Muscle layer of duodenum (tissue), 2 donors: Measurements from ENCODE around the gene PRDM8.
"Not testable (repeated sequence)": the region's sequence is repeated elsewhere in the genome, so short reads cannot be mapped to it uniquely, and the experiment has no call there.

Source experiments
- H3K27ac ChIP-seq: one replicate; pipeline ENCODE4 v1.7.0; 2013; ENCODE audit warnings: mild to moderate bottlenecking, low read length
- H3K27me3 ChIP-seq: one replicate; pipeline ENCODE4 v1.7.0; 2013; ENCODE audit warnings: low read depth, mild to moderate bottlenecking, control low read depth, low read length
- H3K36me3 ChIP-seq, 2 donors: one replicate each; pipeline ENCODE4 v1.7.0; 2013; ENCODE audit warnings: low read length in 2 of 2, control low read depth in 1 of 2, mild to moderate bottlenecking in 1 of 2; ENCODE audit not compliant: insufficient read depth in 2 of 2, control insufficient read depth in 1 of 2
- H3K4me1 ChIP-seq, 2 donors: one replicate each; pipeline ENCODE4 v1.7.0; 2013; ENCODE audit warnings: low read length in 2 of 2, mild to moderate bottlenecking in 2 of 2, control low read depth in 1 of 2, moderate library complexity in 1 of 2; ENCODE audit not compliant: insufficient read depth in 2 of 2, control insufficient read depth in 1 of 2
- H3K4me3 ChIP-seq, 2 donors: one replicate each; pipeline ENCODE4 v1.7.0; 2013; ENCODE audit warnings: low read length in 2 of 2, low read depth in 1 of 2, mild to moderate bottlenecking in 1 of 2
- H3K9me3 ChIP-seq, 2 donors: one replicate each; pipeline ENCODE4 v1.7.0; 2013; ENCODE audit warnings: low read length in 2 of 2, control low read depth in 1 of 2, mild to moderate bottlenecking in 1 of 2; ENCODE audit not compliant: control insufficient read depth in 1 of 2
- donor health status: healthy.

Gene PRDM8

DNA sequence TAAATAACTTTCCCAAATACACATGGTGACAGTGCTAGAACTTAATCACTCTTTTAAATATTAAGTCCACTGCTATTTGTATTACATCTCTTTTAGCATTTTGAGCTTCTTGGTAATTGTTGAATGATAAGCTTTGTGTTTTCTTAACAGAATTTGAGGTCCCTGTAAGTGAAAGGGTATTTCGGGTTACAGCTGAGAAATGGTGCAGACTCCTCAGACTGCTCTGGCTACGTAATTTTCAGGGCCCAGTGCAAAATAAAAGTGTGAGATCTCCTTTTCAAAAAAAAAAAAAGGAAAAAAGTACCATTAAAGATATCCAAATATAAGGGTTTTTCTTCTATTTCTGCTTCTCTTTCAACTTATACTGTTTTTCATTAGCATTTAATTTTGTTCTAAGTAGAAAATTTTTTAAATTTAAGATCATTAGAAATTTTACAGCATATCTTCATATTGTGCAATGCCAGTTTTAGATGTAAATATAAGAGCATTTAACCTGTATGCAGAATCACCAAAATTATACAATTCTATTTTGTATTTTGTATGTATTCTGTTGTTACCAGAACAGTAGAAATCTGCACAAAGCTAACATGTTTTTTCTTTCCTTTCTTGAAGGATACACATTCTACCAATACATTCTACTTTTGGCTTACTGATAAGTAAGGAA is 35.5 kb downstream of the PRDM8 start:
- H3K27ac ChIP-seq = no peak overlapping the region
- H3K9me3 ChIP-seq = no peaks in the 10 kb centered on the region

GRCh38 chr4:80233390-80233789 is 36.1 kb downstream of the PRDM8 start:
- H3K4me1 ChIP-seq = no peaks in the 10 kb centered on the region
- H3K9me3 ChIP-seq = no peaks in the 10 kb centered on the region
- H3K27me3 ChIP-seq = no peaks in the 10 kb centered on the region
- H3K36me3 ChIP-seq = no peaks in the 10 kb centered on the region
- no peak overlapping the region for H3K27ac ChIP-seq
- H3K4me3 ChIP-seq = no peak overlapping the region

More for the DNA sequence above, 35.5 kb downstream of the PRDM8 start:
- Histone ChIP-seq H3K4me1 (no peaks in the 10 kb centered on the region), H3K27me3 (no peaks in the 10 kb centered on the region), H3K36me3 (no peaks in the 10 kb centered on the region), H3K4me3 (no peak overlapping the region)

DNA sequence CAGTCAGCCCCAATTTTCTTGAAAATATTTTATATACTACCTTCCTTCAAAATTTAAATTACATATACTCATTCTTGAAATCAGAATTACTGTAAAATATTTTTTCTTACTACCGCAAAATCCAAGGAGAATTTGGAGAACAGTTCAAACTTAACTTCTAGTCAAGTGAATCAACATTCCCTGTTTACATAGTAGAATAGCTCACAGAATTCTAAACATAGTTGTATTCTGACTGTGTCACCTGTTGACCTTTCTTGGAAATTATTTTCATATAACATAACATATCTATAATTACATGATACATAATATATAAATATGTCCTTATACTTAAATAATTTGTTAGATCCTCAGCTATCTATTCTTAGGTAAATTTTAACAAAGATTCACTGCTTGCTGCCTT is 38.1 kb downstream of the PRDM8 start:
- H3K36me3 ChIP-seq = no peaks in the 10 kb centered on the region
- H3K27ac ChIP-seq = no peak overlapping the region
- no peaks in the 10 kb centered on the region for H3K9me3 ChIP-seq
- H3K27me3 ChIP-seq = no peaks in the 10 kb centered on the region
- H3K4me3 ChIP-seq = no peak overlapping the region
- no peaks in the 10 kb centered on the region for H3K4me1 ChIP-seq

DNA sequence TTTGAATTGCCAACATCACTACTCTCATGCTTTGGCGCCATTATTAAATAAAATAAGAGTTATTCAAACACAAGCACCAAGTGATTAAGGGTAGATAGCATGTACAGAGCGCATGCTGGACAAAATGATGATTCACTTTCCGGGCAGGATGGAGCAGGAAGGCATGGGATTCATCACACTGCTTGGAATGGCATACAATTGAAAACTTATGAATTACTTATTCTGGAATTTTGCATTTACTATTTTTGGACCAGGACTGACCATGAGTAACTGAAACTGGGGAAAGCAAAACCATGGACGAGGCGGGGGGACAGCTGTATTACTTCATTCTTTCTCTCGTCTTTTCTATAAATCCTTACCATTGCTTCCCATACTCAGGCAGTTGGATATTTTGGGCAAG is 40.7 kb downstream of the PRDM8 start:
- Histone ChIP-seq H3K4me3 (no peak overlapping the region), H3K27ac (no peak overlapping the region), H3K4me1 (no peaks in the 10 kb centered on the region)

DNA sequence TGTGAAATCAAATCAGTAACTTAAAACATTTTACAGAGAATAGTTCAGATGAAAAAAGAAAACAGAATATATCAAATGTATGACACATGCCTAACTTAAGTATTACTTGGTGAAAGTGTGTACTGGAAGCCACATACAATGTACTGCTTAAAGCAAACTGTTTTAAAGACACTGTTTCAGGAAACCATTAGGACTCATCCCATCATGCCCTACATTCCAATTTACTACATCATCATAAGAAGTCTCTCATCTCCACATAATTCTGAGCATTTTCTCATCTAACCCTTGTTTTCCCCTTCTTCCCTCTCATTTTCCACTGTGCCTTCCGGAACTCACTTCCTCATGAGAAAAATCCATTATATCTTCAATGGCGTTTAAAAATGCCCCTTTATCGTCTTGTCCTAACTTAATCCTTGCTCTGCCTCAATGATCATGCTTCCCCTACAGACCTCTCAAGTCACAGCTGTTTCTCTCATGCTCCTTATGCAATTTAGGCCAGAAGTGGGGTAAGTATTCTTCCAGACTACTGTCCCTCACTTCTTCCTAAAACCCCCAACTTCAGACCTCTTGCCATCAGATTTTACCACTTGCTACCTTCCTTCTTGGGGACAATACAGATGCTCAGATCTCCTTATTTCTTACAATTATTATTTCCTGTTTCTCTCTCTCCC is 42.3 kb downstream of the PRDM8 start:
- H3K9me3 ChIP-seq = no peaks in the 10 kb centered on the region
- no peaks in the 10 kb centered on the region for H3K36me3 ChIP-seq
- H3K27me3 ChIP-seq = no peaks in the 10 kb centered on the region
- no peaks in the 10 kb centered on the region for H3K4me1 ChIP-seq
- H3K27ac ChIP-seq = no peak overlapping the region
- H3K4me3 ChIP-seq = no peak overlapping the region

More for the DNA sequence above, 40.7 kb downstream of the PRDM8 start:
- no peaks in the 10 kb centered on the region for H3K9me3 ChIP-seq
- H3K36me3 ChIP-seq = no peaks in the 10 kb centered on the region
- no peaks in the 10 kb centered on the region for H3K27me3 ChIP-seq

- no peaks in the 10 kb centered on the region for H3K4me1 ChIP-seq
- H3K36me3 ChIP-seq = no peaks in the 10 kb centered on the region
- H3K4me3 ChIP-seq = no peak overlapping the region
- H3K9me3 ChIP-seq = no peaks in the 10 kb centered on the region
- no peaks in the 10 kb centered on the region for H3K27me3 ChIP-seq
- H3K27ac ChIP-seq = no peak overlapping the region
Measured at GRCh38 chr4:80240976-80241375, 43.7 kb downstream of the PRDM8 start.

DNA sequence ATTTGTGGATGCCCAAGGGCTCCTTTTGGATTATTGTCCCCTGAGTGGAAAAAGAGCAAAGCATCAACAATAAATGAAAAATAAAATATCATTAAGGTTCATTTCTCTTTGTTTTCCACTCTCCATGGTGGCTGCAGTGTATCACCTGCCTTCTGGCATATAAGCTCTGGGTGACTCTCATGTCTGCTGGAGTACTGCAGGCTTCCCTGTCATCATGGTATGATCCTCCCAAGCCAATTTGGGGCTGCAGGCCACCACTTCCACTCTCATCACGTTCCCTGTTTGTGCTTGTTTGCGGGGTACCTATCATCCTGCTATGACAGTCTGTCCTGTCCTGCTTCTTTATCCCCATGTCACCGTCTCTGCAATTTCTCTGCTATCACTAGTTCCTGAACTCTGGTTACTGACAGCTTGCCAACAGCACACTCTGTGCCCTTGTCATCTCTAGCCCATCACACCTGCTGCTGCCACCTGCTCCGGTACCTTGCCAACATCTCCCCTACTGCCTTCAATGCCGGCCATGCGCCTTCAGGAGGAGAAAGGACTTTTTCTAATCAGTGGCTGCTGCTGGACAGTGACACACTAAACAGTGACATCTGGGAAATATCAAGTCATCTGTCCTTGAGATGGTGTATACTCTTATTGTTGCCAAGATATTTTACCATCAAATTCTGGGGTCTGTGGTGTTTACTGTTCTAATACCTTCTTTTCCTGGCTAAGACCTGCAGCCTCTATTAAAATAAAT is 46.1 kb downstream of the PRDM8 start:
- H3K9me3 ChIP-seq = no peaks in the 10 kb centered on the region
- no peaks in the 10 kb centered on the region for H3K4me1 ChIP-seq
- no peak overlapping the region for H3K27ac ChIP-seq
- H3K4me3 ChIP-seq = no peak overlapping the region
- H3K36me3 ChIP-seq = no peaks in the 10 kb centered on the region
- H3K27me3 ChIP-seq = no peaks in the 10 kb centered on the region

- not testable (repeated sequence) for H3K4me1 ChIP-seq, H3K27me3 ChIP-seq, H3K36me3 ChIP-seq, H3K27ac ChIP-seq, H3K4me3 ChIP-seq, H3K9me3 ChIP-seq
Measured at GRCh38 chr4:80247484-80247883, 50.2 kb downstream of the PRDM8 start.

- H3K9me3 ChIP-seq = no peaks in the 10 kb centered on the region
- no peak overlapping the region for H3K4me3 ChIP-seq
- H3K27me3 ChIP-seq = no peaks in the 10 kb centered on the region
- H3K27ac ChIP-seq = no peak overlapping the region
- H3K4me1 ChIP-seq = no peaks in the 10 kb centered on the region
- no peaks in the 10 kb centered on the region for H3K36me3 ChIP-seq
Measured at GRCh38 chr4:80249144-80249543, 51.8 kb downstream of the PRDM8 start.

GRCh38 chr4:80252427-80252826 is 55.1 kb downstream of the PRDM8 start:
- Histone ChIP-seq H3K4me3 (no peak overlapping the region), H3K4me1 (no peaks in the 10 kb centered on the region), H3K27me3 (no peaks in the 10 kb centered on the region), H3K9me3 (no peaks in the 10 kb centered on the region), H3K36me3 (no peaks in the 10 kb centered on the region), H3K27ac (no peak overlapping the region)

DNA sequence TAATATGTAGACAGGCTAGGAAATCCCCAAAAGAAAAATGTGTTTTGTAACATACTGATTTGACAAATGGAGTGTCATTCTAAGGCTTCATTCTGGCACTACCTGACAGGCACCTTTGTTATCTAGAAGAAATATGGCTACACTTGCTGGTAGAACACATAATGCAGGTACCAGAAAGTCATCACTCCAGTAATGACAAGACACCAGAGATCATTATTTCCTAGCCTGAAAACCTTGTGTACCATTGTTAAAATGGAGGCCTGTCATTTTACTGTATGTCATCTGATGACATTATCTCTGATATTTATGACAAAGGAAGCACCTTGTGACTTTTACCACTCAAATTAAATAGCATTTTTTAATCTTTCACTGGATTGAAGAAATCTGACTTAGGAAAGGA is 55.6 kb downstream of the PRDM8 start:
- H3K4me3 ChIP-seq = no peak overlapping the region
- H3K27me3 ChIP-seq = no peaks in the 10 kb centered on the region
- H3K27ac ChIP-seq = no peak overlapping the region
- H3K9me3 ChIP-seq = no peaks in the 10 kb centered on the region
- H3K4me1 ChIP-seq = no peaks in the 10 kb centered on the region
- H3K36me3 ChIP-seq = no peaks in the 10 kb centered on the region
